ENCODE data around the gene LPCAT1.
"Not testable (repeated sequence)": the region's sequence is repeated elsewhere in the genome, so short reads cannot be mapped to it uniquely, and the experiment has no call there.

LPCAT1 gene

GRCh38 chr5:1521671-1522600 is 1.8 kb downstream of the LPCAT1 start:
- DNase-seq (ENCODE audit: low read depth) = no peak

DNA sequence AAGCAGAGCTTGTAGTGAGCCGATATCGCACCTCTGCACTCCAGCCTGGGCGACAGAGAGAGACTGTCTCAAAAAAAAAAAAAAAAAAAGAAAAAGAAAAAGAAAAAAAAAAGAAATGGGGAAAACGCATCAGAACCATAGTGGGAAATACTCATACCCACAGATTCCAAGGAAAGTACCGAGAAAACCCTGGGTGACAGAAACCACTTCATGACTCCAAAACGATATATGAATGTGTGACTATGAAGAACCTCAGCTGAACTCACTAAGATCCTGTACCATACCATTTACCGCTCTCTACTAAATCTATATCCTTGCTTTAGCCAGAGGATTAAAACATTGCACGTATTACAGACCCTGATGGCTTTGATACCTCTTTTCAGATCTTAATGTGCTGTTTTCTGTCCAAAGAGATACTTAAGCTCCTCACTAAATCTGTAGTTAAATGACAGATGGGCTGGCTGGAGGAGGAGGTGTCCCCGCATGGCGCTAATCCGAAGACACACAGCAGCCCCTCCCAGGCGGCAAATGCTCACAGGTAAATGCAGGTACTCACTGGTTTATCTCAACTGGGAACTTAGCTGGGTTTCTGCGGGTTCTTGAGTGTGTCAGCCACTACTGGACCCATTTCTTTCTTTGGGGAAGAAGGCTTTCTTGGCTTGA is 2.8 kb downstream of the LPCAT1 start:
- no peak for DNase-seq (ENCODE audit: low read depth)

GRCh38 chr5:1519631-1520210 is 4.0 kb downstream of the LPCAT1 start:
- DNase-seq (ENCODE audit: low read depth) = no peak

DNA sequence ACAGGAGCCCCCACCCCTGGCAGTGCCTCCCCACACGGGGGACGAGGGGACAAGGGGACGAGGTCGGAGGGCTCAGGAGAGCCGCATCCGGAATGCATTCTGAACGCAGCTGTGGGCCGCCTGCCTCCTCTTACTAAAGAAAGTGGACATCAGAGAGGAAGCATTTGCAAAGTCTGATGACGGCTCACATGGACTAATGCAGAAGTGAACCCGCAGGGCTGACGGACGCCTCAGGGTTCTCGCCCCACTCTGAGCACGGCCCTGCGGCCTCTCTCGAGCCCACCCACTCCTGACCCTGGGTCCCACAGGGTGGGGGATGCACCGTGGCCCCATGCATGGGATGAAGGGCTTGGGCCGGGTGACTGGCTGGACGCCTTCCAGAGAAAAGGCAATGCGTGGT is 5.9 kb downstream of the LPCAT1 start:
- DNase-seq (ENCODE audit: low read depth) = no peak

DNA sequence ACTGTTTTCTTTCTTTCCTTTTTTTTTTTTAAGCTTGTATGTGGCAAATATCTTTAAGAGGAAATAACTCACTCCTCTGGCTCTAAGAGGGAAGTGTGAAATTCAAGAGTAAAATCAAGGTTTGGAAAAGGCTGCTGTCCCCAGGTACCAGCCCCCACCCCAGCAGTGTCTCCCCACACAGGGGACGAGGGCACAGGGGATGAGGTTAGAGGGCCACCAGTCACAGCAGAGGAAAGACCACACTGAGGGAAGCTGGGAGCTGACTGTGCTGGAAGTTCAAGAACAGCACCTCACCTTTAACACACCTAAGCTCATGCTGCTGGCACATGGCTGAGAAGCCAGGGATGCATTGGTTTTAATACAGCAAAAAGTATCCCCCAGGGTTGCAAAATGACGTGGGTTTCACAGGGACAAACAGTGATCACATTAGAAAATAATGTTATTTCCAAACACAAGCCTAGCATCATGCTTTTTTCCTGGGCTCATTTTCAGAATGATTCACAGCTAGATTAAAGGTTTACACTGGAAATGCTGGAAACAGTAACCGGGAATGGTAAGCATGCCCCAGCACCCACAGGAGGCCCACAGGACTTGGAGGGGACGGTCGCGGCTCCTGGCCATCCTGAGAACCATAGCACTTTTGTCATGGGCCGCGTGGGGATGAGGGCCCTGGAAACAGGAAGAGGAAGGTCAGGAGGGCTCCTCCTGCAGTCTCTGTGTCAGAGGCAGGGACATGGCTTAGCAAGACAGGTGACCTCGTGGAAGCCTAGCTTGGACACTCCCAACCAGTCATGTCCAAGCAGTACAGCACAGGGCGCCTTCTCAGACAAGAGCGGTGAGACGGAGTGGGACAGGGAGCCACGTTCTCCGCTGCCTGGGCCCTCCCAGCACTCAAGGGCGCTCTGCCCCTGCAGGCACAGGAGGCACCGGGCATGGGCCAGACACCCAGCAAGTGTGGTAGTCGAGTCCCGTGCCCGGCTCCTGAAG is 6.9 kb downstream of the LPCAT1 start:
- DNase-seq (ENCODE audit: low read depth) = no peak

DNA sequence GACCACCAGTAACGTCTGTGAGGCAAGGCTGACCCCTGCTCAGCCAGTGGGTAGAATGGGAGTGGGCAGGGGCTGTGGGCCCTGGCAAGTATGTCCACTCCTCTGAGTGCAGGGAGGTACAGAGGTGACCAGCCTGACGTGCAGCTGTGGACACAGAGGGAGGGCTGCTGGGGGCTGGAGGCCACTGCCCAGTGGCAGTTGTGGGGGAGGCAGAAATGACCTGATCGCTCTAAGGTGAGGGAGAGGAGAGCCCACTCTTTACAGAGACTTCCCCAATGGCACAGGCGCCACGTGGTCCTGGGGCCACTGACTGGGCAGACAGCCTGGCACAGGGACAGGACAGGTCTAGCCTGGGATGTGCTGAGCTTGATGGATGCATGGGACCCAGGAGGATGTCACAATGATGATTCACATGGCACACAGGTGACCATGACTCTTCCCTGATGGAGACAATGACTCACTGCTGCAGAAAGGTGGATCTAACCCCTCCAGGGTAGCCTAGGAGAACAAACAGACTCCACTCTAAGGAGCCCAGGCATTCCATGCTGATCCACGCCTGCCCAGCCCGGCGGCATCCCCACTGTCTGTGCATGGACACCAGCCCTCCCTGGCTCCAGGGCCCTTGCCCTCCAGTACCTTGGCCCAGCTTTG is 7.7 kb downstream of the LPCAT1 start:
- DNase-seq (ENCODE audit: low read depth) = no peak

GRCh38 chr5:1515311-1515920 is 8.3 kb downstream of the LPCAT1 start:
- no peak for DNase-seq (ENCODE audit: low read depth)

- DNase-seq (ENCODE audit: low read depth) = not testable (repeated sequence)
Measured at GRCh38 chr5:1514819-1515310, 8.9 kb downstream of the LPCAT1 start.

DNA sequence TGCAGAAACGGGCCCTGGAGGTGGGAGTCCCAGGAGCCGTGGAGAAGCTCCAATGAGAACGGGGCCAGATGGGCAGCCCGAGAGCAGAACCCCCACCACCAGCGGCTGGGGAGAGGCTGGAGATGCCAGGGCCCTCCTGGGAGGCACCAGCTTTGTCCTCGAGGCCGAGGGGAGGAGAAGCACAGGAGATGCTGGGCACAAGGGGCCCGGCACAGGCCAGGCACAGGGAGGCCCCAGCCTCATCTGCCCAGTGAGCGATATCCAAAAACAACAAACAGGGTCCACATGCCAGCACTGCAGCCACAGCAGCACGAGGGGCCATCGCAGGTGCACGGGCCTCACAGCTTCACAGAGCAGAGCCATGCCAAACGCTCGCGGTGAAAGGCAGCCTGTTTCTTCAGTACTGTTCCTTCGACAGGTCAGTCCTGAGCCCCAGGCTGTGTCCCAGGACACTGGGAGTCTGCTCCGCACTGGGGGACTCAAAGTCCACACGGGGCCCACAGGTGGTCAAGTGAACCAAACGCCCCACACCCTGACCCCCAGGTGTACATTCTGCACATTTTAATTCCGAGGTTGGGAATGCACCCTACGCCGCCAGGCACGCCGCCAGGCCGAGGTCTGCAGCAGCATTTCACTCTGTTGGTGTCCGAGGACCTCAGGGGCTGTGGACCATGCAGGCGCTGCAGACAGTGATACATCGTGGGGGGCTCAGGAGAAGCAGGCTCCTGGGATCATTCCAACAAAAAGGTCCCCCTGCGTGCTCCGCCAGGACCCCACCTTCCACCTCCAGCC is 9.5 kb downstream of the LPCAT1 start:
- DNase-seq (ENCODE audit: low read depth) = no peak

GRCh38 chr5:1513326-1514026 is 10.3 kb downstream of the LPCAT1 start:
- no peak for DNase-seq (ENCODE audit: low read depth)

DNA sequence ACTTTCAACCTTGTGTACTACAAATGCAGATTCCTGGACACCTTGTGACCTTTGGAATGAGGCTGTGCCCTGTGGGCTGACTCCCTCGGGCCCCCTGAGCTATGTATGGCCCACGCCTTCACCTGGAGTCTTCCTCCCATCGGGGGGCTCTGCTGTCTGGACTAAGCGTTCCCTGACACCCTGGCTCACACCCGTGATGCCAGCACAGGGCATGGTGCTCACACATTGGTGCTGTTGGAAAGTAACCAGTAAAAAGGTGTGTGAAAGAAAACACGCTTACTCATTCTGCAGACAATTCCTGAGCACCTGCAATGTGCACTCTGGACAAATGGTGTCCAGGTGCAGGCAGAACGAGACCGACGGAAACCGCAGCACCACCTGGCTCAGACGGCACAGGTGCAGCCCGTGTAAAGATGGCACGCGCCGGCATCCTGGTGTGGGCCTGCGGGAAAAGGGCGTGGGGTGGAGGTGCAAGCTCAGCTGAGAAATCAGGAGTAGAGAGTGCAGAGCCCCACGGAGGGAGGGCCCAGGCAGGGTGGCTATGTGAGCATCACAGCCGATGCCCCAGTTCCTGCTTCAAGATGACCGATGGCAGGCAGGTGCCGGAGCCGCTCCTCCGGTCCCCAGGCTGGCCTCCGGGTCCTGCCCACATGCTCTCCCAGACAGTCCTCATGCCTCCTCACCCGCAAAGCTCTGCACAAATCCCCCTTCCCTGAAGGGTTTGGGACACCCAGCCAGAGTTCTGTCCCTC is 11.0 kb downstream of the LPCAT1 start:
- DNase-seq (ENCODE audit: low read depth) = no peak

- no peak for DNase-seq (ENCODE audit: low read depth)
Measured at GRCh38 chr5:1511651-1512540, 11.9 kb downstream of the LPCAT1 start.

DNA sequence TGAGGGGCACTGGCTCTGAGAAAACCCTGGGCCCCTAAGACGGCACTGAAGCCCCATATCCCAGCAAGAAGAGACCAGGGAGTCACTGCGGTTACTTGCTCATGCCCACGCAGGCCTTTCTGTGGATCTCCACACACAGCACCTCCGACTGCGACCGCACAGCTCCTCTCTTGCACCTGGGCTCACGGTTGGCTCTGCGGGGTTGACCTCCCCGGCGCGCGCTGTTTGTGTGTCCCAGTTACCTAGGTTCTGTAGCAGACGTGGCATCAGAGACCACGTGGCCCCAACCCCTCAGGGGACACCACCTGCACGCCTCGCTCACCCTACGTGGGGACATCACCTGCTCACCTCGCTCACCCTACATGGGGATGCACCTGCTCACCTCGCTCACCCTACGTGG is 12.7 kb downstream of the LPCAT1 start:
- no peak for DNase-seq (ENCODE audit: low read depth)

- no peak for DNase-seq (ENCODE audit: low read depth)
Measured at GRCh38 chr5:1510631-1511030, 13.1 kb downstream of the LPCAT1 start.

GRCh38 chr5:1510151-1510561 is 13.6 kb downstream of the LPCAT1 start:
- no peak for DNase-seq (ENCODE audit: low read depth)

GRCh38 chr5:1509346-1510085 is 14.2 kb downstream of the LPCAT1 start:
- no peak for DNase-seq (ENCODE audit: low read depth)

Measured in stimulated activated CD8-positive, alpha-beta memory T cell treated with anti-CD3 and anti-CD28 coated beads, Interleukin-4, amount 100 ng/mL, for 24 hours (primary cell).